CD4-positive, alpha-beta T cell treated with Interleukin-2 at 100 ng/mL for 4 hours (primary cell): ENCODE data around the gene AVL9.
"Not testable (repeated sequence)": the region's sequence is repeated elsewhere in the genome, so short reads cannot be mapped to it uniquely, and the experiment has no call there.

Source experiments
- DNase-seq: peaks from one replicate; pipeline ENCODE4 v3.0.0-alpha.2; 2020; ENCODE audit warnings: low spot score

The AVL9 gene

GRCh38 chr7:32496052-32496813 is 944 bp downstream of the AVL9 start:
- DNase-seq, result no peak

- DNase-seq, result not testable (repeated sequence)
Measured at GRCh38 chr7:32499755-32500154, 4.5 kb downstream of the AVL9 start.

GRCh38 chr7:32500216-32500615 is 4.9 kb downstream of the AVL9 start:
- DNase-seq, result not testable (repeated sequence)

- DNase-seq, result peak; percentile 30
Measured at GRCh38 chr7:32500922-32501341, 5.6 kb downstream of the AVL9 start.

GRCh38 chr7:32501522-32501921 is 6.2 kb downstream of the AVL9 start:
- no peak for DNase-seq

- DNase-seq, result no peak
Measured at GRCh38 chr7:32502728-32503127, 7.4 kb downstream of the AVL9 start.

- DNase-seq, result peak; percentile 15
Measured at GRCh38 chr7:32506266-32507054, 11.2 kb downstream of the AVL9 start.

- DNase-seq, result no peak
Measured at GRCh38 chr7:32507414-32507813, 12.1 kb downstream of the AVL9 start.

GRCh38 chr7:32511791-32512190 is 16.5 kb downstream of the AVL9 start:
- DNase-seq, result no peak

- no peak for DNase-seq
Measured at GRCh38 chr7:32513210-32513609, 17.9 kb downstream of the AVL9 start.

GRCh38 chr7:32515890-32516550 is 20.7 kb downstream of the AVL9 start:
- DNase-seq, result peak; percentile 17

- no peak for DNase-seq
Measured at GRCh38 chr7:32516551-32517100, 21.3 kb downstream of the AVL9 start.

- DNase-seq, result no peak
Measured at GRCh38 chr7:32518534-32519140, 23.3 kb downstream of the AVL9 start.

GRCh38 chr7:32519763-32520162 is 24.5 kb downstream of the AVL9 start:
- no peak for DNase-seq

- no peak for DNase-seq
Measured at GRCh38 chr7:32522746-32523530, 27.6 kb downstream of the AVL9 start.

- DNase-seq, result no peak
Measured at GRCh38 chr7:32524631-32525030, 29.3 kb downstream of the AVL9 start.

- no peak for DNase-seq
Measured at GRCh38 chr7:32525839-32526238, 30.6 kb downstream of the AVL9 start.

- no peak for DNase-seq
Measured at GRCh38 chr7:32531402-32531801, 36.1 kb downstream of the AVL9 start.

- no peak for DNase-seq
Measured at GRCh38 chr7:32532086-32532485, 36.8 kb downstream of the AVL9 start.

GRCh38 chr7:32532716-32533115 is 37.4 kb downstream of the AVL9 start:
- DNase-seq, result no peak
